ENCODE measurements around the gene BABAM2.

DNA sequence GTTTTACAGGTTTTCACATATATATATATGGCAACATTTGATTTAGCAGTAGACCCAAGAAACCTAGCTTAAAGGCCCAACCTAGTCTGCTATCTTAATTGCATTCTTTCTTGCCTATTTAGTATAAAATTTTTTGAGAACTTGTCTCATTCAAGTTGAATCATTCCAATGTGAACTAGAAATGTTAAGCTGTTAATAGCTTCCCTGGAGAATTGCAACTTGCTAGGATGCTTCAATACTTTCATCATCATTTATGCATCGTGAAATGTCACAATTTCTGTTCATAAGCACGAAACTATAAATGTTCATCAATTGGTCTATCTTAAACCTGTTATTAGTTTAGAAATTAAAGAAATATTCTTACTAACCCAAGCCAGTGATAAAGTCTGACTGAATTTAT, 217.6 kb downstream of the BABAM2 start:
- TF ChIP-seq CTCF (IDR thresholded peaks at IDR 0.05) (no peak), POLR2A (IDR thresholded peaks at IDR 0.05) (no peak)

All from thyroid gland (tissue), 4 donors.